Amniotic epithelial cell (primary cell): Measurements from ENCODE around the gene U2AF2.
A peak's percentile ranks its signal among the peaks of the same experiment; 100 is the strongest.

Source experiments
- DNase-seq: peaks from one replicate; pipeline ENCODE4 v3.0.0-alpha.2; 2010; ENCODE audit warnings: low read depth

U2AF2 gene

DNA sequence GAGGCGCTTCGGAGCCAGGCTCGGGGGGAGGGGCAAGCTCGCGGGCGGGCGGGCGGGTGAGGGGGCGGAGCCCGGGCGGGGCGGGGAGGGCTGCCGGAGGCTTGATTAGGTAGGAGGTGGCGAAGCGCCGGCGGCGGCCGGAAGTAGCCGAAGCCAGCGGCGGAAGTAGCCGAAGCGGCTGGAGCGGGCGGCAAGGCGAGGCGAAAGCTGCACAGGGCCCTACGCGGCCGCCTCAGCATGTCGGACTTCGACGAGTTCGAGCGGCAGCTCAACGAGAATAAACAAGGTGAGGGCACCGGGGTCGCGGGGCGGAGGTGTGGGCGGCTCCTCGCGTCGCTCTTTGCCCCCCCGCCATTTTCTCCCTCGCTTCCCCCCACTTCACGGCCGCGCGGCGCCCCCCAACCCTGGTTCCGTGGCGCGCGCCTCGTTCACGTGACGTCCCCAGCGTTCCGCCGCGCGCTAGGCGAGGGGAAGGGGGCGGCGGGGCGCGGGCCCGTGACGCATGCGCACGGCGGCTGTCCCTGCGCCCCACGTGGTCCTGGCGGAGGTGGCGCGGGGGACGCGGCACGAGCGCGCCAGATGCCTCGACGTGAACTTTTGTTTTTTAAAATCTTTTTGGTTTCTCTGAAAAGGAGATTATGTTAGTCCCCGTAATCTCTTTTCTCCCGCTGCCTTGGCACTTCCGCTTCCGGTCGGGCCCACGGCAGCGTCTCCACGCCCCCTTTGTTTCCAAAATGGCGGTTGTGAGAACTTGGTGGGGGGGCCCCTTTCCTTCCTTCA is at the start of gene U2AF2:
Gene U2AF2, plus strand, starts transcription at position 168 of the 780 bp plus-strand sequence. Its CDS starts 70 bp downstream, at position 238.
- DNase-seq = peak; percentile 82

- DNase-seq = peak; percentile 93
These were observed 49.6 kb upstream of the U2AF2 start for GRCh38 chr19:55605207-55605636.

DNA sequence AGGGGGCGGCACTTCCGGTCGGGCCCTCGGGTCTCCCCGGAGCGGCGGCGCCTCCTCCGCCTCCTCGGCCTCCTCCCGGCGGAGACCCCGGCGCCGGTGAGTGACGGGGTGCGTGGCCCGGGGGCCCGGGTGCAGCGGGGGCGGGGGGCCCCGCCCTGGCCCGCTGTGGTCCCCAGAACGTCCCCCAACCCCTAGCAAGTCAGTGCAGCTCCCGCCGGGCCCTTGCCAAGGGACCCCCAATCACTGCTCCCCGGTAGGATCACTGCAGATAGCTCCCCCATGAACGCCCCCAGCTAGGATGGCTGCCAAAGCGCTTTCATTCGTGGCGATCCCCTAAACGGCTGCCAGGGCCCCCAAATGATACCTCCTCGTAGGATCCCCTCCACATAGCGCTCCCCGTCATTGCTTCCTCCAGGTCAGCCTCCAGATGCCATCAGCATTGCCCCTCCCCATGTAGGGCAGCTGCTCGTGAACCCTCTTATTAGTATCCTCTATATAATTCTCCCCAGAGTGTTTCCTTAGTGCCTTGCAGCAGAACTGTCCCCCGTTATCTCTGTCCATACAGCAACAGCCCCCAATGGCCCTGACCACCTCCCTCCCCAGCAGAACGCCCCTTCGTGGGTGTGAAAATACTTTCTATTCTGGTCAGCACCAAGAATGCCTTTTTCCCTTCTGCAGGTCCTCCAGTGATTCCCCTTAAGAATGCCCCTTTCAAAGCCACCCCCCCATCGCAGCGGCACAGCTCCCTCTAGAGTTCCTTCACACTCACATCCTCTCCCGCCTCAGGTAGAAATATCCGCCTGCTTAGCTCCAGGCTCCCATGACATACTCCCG is 49.0 kb upstream of the U2AF2 start, which contains the start of gene ZNF865:
Gene ZNF865, plus strand, starts transcription at position 11 of the 834 bp plus-strand sequence. CDS start 7,972 bp downstream, outside the sequence.
- DNase-seq = peak; percentile 84

DNA sequence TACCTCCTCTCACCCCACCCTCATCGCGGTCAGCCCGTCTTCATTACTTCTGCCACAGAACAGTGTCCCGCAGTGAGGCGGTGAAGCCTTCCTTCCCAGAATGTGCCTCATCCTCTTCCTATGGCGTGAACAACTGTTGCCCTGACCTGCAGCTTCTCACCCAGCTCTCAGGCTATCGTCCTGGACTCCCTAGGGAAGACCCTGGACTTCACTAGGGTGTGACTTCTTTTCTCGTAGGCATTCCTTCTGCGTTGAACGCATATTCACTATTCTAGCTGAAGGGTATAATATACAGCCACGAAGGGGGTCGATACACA is 48.4 kb upstream of the U2AF2 start:
- no peak for DNase-seq

GRCh38 chr19:55606817-55607216 is 48.0 kb upstream of the U2AF2 start:
- DNase-seq = no peak

DNA sequence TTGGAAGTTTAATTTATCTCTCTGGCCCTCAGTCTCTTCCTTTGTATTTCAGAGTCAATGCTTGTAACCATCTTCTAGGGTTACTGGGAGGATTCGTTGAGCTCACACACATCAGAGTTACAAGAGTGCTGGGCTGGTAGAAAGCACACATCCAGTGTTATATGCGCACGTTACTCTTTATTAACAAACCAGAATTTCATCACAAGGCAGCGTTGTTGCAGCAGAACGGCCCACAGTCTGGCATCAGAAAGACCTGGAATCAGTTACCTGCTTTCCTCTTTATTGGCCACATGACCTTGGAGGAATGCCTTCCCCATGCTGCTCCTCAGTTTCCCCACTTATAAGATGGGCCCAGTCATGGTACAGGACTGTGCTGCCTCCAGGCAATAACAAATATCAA is 45.5 kb upstream of the U2AF2 start:
- no peak for DNase-seq

DNA sequence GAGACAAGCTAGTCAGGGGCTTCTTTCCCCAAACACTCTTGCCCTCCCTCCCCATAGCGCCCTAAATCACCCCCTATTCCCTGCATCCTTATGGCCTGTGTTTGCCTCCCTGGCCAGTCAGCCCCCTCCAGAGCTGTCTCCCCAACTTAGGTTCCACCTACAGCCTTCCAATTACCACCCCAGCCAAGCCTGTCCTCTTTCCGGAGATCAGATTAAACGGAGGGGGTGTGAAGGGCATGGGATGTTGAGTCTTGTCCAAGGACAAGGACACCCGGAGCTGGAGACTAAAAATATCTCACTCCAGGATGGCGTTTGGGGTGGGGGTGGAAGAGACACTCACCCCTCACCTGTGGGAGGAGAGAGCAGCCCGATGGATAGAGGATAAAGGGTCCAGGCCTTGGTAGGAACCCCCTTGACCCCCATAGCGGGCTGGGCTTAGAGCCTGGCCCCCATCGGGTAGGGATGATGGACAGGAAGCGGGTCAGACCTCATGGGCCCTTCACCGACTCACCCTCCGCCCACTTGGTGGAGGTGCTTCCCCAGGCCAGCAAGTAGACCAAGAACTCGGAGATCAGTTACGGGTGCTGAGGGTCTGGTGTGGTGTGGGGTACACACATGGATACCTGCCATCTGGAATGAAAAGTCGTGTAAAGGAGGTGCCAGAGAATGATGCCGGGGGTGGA is 43.4 kb upstream of the U2AF2 start:
- no peak for DNase-seq

- no peak for DNase-seq
These were observed 42.7 kb upstream of the U2AF2 start for GRCh38 chr19:55611983-55612645.

DNA sequence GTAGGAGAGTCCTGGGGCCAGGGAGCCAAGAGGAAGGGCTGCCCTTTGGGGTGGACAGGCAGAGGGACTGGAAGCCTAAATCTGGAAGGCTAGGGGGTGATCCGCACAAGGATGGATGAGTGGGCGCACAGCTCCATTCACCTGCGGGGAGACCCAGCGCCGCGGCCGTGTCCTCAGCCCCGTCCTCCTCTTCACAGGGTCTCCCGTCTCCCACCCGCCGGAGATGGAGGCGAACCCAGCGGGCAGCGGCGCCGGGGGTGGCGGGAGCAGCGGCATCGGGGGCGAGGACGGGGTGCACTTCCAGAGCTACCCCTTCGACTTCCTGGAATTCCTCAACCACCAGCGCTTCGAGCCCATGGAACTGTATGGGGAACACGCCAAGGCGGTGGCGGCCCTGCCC is 41.4 kb upstream of the U2AF2 start:
- no peak for DNase-seq

DNA sequence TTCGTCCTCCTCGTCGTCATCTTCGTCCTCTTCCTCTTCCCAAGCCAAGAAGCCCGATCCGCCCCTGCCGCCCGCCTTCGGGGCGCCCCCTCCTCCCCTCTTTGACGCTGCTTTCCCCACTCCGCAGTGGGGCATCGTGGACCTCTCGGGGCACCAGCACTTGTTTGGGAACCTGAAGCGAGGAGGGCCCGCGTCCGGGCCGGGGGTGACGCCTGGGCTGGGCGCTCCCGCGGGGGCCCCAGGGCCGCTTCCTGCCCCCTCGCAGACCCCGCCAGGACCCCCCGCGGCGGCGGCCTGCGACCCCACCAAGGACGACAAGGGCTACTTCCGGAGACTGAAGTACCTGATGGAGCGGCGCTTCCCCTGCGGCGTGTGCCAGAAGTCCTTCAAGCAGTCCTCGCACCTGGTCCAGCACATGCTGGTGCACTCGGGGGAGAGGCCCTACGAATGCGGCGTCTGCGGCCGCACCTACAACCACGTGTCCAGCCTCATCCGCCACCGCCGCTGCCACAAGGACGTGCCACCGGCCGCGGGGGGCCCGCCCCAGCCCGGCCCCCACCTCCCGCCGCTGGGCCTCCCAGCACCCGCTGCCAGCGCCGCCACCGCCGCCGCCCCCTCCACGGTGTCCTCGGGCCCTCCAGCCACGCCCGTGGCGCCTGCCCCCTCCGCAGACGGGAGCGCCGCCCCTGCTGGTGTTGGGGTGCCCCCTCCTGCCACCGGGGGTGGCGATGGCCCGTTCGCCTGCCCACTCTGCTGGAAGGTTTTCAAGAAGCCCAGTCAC is 40.7 kb upstream of the U2AF2 start:
- DNase-seq = no peak

DNA sequence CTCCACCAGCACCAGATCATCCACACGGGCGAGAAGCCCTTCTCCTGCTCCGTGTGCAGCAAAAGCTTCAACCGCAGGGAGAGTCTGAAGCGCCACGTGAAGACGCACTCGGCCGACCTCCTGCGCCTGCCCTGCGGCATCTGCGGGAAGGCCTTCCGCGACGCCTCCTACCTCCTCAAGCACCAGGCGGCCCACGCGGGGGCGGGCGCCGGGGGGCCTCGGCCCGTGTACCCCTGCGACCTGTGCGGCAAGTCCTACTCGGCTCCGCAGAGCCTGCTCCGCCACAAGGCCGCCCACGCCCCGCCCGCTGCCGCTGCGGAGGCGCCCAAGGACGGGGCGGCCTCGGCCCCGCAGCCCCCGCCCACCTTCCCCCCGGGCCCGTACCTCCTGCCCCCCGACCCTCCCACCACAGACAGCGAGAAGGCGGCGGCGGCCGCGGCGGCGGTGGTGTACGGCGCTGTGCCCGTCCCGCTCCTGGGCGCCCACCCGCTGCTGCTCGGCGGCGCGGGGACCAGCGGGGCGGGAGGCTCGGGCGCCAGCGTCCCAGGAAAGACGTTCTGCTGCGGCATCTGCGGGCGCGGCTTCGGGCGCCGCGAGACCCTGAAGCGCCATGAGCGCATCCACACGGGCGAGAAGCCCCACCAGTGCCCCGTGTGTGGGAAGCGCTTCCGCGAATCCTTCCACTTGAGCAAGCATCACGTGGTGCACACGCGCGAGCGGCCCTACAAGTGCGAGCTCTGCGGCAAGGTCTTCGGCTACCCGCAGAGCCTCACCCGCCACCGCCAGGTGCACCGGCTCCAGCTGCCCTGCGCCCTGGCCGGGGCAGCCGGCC is 39.9 kb upstream of the U2AF2 start:
- no peak for DNase-seq

DNA sequence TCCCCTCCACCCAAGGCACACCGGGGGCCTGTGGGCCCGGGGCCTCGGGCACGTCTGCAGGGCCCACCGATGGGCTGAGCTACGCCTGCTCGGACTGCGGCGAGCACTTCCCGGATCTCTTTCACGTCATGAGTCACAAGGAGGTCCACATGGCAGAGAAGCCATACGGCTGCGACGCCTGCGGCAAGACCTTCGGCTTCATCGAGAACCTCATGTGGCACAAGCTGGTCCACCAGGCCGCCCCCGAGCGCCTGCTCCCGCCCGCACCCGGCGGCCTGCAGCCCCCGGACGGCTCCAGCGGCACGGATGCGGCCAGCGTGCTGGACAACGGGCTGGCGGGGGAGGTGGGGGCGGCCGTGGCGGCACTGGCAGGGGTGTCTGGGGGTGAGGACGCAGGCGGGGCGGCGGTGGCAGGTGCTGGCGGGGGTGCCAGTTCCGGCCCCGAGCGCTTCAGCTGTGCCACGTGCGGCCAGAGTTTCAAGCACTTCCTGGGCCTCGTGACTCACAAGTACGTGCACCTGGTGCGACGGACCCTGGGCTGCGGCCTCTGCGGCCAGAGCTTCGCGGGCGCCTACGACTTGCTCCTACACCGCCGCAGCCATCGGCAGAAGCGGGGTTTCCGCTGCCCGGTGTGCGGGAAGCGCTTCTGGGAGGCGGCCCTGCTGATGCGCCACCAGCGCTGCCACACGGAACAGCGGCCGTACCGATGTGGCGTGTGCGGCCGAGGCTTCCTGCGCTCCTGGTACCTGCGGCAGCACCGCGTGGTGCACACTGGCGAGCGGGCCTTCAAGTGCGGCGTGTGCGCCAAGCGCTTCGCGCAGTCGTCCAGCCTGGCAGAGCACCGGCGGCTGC is 39.1 kb upstream of the U2AF2 start:
- DNase-seq = no peak

DNA sequence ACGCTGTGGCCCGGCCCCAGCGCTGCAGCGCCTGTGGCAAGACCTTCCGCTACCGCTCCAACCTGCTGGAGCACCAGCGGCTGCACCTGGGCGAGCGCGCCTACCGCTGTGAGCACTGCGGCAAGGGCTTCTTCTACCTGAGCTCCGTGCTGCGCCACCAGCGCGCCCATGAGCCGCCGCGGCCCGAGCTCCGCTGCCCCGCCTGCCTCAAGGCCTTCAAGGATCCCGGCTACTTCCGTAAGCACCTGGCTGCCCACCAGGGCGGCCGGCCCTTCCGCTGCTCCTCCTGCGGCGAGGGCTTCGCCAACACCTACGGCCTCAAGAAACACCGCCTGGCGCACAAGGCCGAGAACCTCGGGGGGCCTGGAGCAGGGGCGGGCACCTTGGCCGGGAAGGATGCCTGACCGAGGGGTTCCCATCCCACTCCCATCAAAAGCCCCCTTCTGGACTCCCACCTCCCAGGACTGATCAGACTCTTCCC is 38.4 kb upstream of the U2AF2 start:
- DNase-seq = no peak

GRCh38 chr19:55617426-55617825 is 37.4 kb upstream of the U2AF2 start:
- no peak for DNase-seq

- no peak for DNase-seq
These were observed 36.4 kb upstream of the U2AF2 start for GRCh38 chr19:55618426-55618825.

DNA sequence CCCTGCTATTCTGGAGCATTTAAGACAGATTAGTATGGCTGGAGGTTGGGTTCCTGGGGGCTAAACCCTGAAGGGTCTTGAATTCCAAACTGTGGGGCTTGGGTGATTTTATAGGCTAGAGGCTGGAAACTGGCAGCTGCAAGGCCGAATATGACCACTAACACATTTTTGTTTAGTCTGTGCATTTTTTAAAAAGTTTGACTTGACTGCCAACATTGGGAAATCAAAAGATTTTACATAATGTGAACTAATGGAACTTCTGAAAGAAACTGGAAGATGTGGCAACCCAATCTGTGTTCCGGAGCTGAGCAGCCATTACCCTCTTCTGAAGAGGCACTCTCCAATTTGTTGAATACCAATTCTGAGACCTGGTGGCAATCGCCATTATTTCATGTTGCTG is 35.5 kb upstream of the U2AF2 start:
- DNase-seq = peak; percentile 73

DNA sequence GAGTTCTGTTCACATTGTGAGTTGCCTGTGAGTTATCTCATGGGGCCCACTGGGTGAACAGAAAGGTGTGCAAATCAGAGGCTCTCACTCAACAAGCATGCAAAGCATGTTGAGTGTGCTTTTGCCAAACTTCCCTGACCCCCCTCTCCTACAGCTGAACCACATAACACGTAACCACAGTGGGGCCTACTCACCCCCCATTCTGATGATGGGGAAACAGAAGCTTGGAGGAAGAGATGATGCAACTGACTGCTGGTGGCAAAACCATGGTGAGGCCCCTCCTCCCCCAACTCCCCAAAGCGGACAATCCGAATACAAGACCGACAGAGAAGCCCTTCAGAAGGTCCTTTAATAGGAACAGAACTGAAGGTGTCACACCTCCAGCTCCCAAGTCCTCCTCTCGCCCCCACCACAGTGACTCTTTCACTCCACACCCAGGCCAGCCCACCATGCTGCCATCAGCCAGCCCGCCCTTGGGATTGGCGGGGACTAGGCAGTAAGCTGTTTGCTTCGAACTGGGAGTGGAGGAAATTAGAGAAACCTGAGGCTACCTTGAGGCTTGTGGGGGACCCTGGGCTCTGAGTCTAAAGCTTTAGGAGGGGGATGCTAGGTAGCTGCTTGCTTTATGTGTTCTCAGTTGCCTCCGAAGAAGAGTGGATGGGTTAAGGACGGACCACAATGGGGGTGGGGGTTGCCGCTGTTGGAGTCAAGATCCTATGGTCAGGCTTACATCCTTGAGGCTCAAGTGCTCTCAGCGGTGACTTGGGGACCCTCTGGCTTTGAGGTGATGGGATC is 34.2 kb upstream of the U2AF2 start:
- DNase-seq = peak; percentile 92

- no peak for DNase-seq
These were observed 33.6 kb upstream of the U2AF2 start for GRCh38 chr19:55621205-55621672.
